Bronchial epithelial cell (primary cell): ENCODE measurements around the gene DDC. TPM values are rescaled to one million over a fixed set of nuclear protein-coding genes. Genes with fewer than 3 reads are reported as not detected.
A peak's percentile ranks its signal among the peaks of the same experiment; 100 is the strongest.

ENCODE experiments used
- DNase-seq: peaks from one replicate; pipeline ENCODE4 v3.0.0-alpha.2; 2010; ENCODE audit warnings: low read depth
- FAIRE-seq: peaks from 2 replicates; lab custom pipeline; 2011; peaks lifted over from hg19 to GRCh38; lab: Jason Lieb, UNC
- H3K27me3 ChIP-seq: 2 replicates; pipeline ENCODE4 v1.5.1; 2011; ENCODE audit warnings: low read length; ENCODE audit not compliant: control insufficient read depth, insufficient read depth
- H3K36me3 ChIP-seq: 2 replicates; pipeline ENCODE4 v1.5.1; 2011; ENCODE audit warnings: low read length; ENCODE audit not compliant: control insufficient read depth, insufficient read depth
- H3K4me3 ChIP-seq: 2 replicates; pipeline ENCODE4 v1.5.1; 2011; ENCODE audit warnings: mild to moderate bottlenecking, low read depth, low read length, control low read depth
- CTCF ChIP-seq: IDR thresholded peaks from 2 replicates; pipeline ENCODE4 v1.5.1; 2011; ENCODE audit warnings: mild to moderate bottlenecking, moderate library complexity, low read length, control low read depth, inconsistent platforms; ENCODE audit not compliant: insufficient read depth, severe bottlenecking
- total RNA-seq: library from RNA; depleted of rRNA; stranded (reverse); fragments of >200 nt; gene quantifications from 2 replicates; pipeline ENCODE4 v1.2.1, GENCODE V29; 2014

The DDC gene
- total RNA-seq, 1 donor from 2014 or later: not detected

- no peak overlapping the region for H3K4me3 ChIP-seq
- peaks cover 3% of the 10 kb centered on the region for H3K36me3 ChIP-seq
- no peaks in the 10 kb centered on the region for H3K27me3 ChIP-seq
- TF ChIP-seq CTCF: no peak
- peak; percentile 23 for FAIRE-seq
- no peak for DNase-seq
Observed at GRCh38 chr7:50591480-50592438, 26.6 kb upstream of the DDC start.

- Histone ChIP-seq H3K4me3 (no peak overlapping the region), H3K36me3 (peaks cover 3% of the 10 kb centered on the region), H3K27me3 (no peaks in the 10 kb centered on the region)
- no peak for DNase-seq
- TF ChIP-seq CTCF: no peak
- FAIRE-seq: no peak
Observed at GRCh38 chr7:50591098-50591479, 25.9 kb upstream of the DDC start.

GRCh38 chr7:50590535-50590934, 25.3 kb upstream of the DDC start:
- Histone ChIP-seq H3K27me3 (no peaks in the 10 kb centered on the region), H3K36me3 (peaks cover 3% of the 10 kb centered on the region), H3K4me3 (no peak overlapping the region)
- DNase-seq: no peak
- no peak for TF ChIP-seq CTCF
- no peak for FAIRE-seq

GRCh38 chr7:50589364-50589763, 24.2 kb upstream of the DDC start:
- DNase-seq (no peak), FAIRE-seq (no peak)
- H3K4me3 ChIP-seq: no peak overlapping the region
- H3K27me3 ChIP-seq: no peaks in the 10 kb centered on the region
- no peak for TF ChIP-seq CTCF
- peaks cover 3% of the 10 kb centered on the region for H3K36me3 ChIP-seq

GRCh38 chr7:50588937-50589336, 23.7 kb upstream of the DDC start:
- FAIRE-seq (no peak), DNase-seq (no peak)
- peaks cover 3% of the 10 kb centered on the region for H3K36me3 ChIP-seq
- H3K4me3 ChIP-seq: no peak overlapping the region
- TF ChIP-seq CTCF: no peak
- H3K27me3 ChIP-seq: no peaks in the 10 kb centered on the region
